KOPT-K1 (cell line): ENCODE measurements around the gene PDCD2L.
"Not testable (repeated sequence)": the region's sequence is repeated elsewhere in the genome, so short reads cannot be mapped to it uniquely, and the experiment has no call there.

Experiments
- H3K27ac ChIP-seq: fragments of 200-600 bp; sonication (generic); 2 replicates; pipeline ENCODE4 v1.5.1; 2016; ENCODE audit warnings: antibody characterized with exemption, mild to moderate bottlenecking, low read depth, low read length; ENCODE audit not compliant: poor library complexity, severe bottlenecking
- H3K36me3 ChIP-seq: fragments of 200-600 bp; sonication (generic); 2 replicates; pipeline ENCODE4 v1.5.1; 2017; ENCODE audit warnings: antibody characterized with exemption, mild to moderate bottlenecking, low read length, moderate library complexity; ENCODE audit not compliant: insufficient read depth
- H3K9me3 ChIP-seq: fragments of 200-600 bp; sonication (generic); 2 replicates; pipeline ENCODE4 v1.5.1; 2017; ENCODE audit warnings: antibody characterized with exemption, low read length, mild to moderate bottlenecking; ENCODE audit not compliant: insufficient read depth, poor library complexity, severe bottlenecking

Gene PDCD2L

DNA sequence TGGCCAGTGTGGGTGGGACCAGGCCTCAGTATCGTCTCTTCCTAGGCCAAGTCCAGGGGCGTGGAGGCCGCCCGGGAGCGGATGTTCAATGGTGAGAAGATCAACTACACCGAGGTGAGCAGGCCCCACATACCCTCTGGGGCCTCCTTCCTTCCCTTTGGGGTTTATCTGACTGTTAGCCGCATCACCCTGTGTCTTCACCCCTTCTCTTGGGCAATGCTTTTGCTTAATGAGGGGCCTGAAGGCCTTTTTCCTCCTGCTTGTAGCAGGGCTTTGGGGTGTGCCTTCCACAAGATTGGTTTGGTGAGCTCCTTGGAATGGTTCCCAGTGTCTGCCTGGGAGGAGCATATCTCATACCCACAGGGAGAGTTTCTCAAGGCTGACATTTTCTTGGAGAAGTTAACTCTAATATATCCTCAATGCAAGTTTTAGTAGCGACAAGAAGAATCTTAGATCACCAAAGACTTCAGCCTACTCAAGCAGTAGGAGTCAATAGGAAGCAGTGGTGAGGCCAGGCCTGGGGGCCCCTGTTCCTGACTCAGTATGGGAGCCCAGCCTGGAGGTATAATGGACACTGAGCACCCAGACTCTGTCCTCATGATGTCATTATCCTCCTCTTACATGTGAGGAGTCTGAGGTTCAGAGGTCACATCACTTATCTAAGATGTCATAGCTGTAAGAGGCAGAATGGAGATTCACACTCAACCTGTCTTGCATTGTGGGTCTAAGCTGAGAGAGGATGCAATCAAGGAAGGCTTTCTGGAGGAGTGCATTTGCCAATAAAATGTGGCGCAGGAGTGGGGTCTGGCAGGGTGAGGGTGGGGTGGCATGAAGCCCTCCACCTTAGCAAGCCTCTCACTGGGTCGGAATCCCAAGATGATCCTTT is 37.2 kb upstream of the PDCD2L start:
- H3K36me3 ChIP-seq, result peaks cover 62% of the 10 kb centered on the region
- H3K27ac ChIP-seq, result peak overlapping the region; percentile 76
- H3K9me3 ChIP-seq, result no peaks in the 10 kb centered on the region

GRCh38 chr19:34367624-34367957 is 36.6 kb upstream of the PDCD2L start:
- peaks cover 68% of the 10 kb centered on the region for H3K36me3 ChIP-seq
- H3K27ac ChIP-seq, result peak overlapping the region; percentile 76
- H3K9me3 ChIP-seq, result no peaks in the 10 kb centered on the region

DNA sequence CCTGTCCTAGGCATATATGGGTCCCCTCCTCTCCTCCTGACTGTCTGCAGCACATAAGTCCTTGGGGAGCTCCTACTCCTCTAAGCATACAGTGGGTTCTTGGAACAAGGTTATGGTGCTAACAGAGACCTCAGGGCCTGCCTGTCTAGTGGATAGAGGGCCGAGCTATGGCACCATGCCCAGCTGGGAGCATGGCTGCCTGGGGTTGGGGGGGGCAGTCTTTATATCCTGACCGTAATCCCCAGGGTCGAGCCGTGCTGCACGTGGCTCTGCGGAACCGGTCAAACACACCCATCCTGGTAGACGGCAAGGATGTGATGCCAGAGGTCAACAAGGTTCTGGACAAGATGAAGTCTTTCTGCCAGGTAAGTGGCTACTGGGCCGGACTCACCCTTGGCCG is 35.9 kb upstream of the PDCD2L start:
- Histone ChIP-seq H3K9me3 (no peaks in the 10 kb centered on the region), H3K36me3 (peaks cover 70% of the 10 kb centered on the region), H3K27ac (peak overlapping the region; percentile 15)

DNA sequence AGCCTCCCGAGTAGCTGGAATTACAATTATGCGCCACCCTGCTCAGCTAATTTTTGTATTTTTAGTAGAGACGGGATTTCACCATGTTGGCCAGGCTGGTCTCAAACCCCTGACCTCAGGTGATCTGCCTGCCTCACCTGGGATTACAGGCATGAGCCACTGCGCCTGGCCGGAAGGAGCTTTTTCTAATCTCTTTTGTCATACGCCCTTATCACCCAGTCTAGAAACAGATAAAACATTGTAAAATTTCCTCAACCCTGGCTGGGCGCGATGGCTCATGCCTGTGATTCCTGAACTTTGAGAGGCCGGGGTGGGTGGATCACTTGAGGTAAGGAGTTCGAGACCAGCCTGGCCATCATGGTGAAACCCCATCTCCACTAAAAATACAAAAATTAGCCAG is 35.0 kb upstream of the PDCD2L start:
- not testable (repeated sequence) for H3K9me3 ChIP-seq, H3K27ac ChIP-seq
- peaks cover 79% of the 10 kb centered on the region for H3K36me3 ChIP-seq

DNA sequence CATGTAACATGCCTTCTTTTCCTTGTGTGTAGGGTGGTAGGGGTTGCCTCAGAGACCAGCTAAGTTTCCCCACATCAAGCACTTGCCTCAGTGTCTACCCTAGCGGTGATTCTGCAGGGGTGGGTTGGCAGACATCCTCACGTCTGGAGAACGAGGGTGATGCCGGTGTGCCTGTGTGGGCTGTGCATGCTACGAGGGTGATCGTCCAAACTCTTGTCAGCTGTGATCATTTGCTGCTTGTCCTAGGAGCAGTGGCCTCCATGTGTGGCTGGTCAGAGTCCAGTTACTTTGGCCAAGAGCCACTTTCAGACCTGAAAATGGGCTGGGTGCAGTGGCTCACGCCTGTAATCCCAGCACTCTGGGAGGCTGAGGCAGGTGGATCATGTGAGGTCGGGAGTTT is 34.1 kb upstream of the PDCD2L start:
- Histone ChIP-seq H3K27ac (no peak overlapping the region), H3K9me3 (no peaks in the 10 kb centered on the region), H3K36me3 (peaks cover 88% of the 10 kb centered on the region)

- Histone ChIP-seq H3K9me3 (no peaks in the 10 kb centered on the region), H3K27ac (no peak overlapping the region), H3K36me3 (peaks cover 95% of the 10 kb centered on the region)
Observed at GRCh38 chr19:34370983-34371382, 33.2 kb upstream of the PDCD2L start.

DNA sequence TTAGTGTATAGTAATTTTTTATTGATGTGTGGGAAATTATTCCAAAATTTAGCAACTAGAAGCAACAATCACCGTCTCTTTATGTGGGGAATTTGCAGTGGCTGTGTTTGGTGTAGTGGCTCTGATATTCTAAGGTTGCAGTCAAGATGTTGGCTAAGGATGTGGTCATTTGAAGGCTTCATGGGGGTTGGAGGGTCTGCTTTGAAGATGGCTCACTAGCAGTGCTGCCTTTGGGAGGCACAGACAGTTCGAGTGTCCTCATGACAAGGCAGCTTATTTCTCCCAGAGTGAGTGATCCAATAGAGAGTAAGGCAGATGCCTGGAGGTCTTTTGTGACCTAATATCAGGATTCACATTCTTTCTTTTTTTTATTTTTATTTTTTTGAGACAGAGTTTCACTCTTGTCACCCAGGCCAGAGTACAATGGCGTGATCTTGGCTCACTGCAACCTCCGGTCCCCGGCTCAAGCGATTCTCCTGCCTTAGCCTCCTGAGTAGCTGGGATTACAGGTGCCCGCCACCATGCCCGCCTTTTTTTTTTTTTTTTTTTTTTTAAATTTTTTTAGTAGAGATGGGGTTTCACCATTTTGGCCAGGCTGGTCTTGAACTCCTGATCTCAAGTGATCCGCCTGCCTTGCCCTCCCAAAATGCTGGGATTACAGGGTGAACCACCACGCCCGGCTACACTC is 30.5 kb upstream of the PDCD2L start:
- Histone ChIP-seq H3K9me3 (no peaks in the 10 kb centered on the region), H3K36me3 (peaks cover 93% of the 10 kb centered on the region), H3K27ac (no peak overlapping the region)

GRCh38 chr19:34375598-34375997 is 28.6 kb upstream of the PDCD2L start:
- H3K36me3 ChIP-seq, result peaks cover 93% of the 10 kb centered on the region
- H3K27ac ChIP-seq, result no peak overlapping the region
- H3K9me3 ChIP-seq, result no peaks in the 10 kb centered on the region

- H3K36me3 ChIP-seq, result peaks cover 98% of the 10 kb centered on the region
- no peak overlapping the region for H3K27ac ChIP-seq
- H3K9me3 ChIP-seq, result no peaks in the 10 kb centered on the region
Observed at GRCh38 chr19:34380639-34381241, 23.5 kb upstream of the PDCD2L start.

DNA sequence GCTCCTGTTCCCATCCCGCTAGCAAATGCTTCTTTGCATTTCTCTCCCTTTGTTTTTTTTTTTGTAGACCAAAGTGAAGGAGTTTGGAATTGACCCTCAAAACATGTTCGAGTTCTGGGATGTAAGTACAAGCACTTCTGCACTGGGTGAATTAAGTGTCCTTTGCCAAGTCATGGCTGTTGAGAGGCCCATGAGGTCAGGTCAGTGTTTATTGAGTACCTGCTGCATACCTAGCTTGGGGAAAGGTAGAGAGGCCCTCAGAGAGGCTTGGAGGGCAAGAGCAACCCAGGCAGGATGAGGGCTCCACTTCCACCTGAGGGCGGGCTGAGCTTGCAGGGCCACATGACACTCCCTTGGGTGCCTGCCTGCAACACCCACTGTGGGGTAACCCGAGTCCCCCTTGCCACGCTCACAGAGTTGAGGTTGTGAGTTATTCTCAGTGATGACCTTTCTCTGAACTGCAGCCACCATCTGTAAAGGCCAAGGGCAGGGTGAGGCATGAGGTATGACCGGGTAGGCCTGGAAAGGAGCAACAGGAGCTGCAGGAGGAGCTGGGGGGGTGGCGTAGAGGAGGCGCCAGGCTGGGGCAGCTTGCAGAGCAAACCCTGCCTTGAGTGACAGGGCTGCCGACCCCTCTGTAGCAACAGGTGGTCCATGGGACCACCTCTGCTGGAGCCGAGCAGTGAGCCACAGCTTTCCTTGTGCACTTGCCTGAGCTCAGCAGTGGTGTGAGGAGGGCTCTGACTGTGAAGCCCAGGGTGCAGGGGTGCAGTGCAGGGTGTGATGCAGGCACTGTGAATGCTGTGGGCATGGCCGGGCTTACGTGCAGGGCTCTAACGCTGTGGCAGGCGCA is 22.6 kb upstream of the PDCD2L start:
- no peaks in the 10 kb centered on the region for H3K9me3 ChIP-seq
- peaks cover 98% of the 10 kb centered on the region for H3K36me3 ChIP-seq
- H3K27ac ChIP-seq, result no peak overlapping the region

GRCh38 chr19:34382471-34382870 is 21.7 kb upstream of the PDCD2L start:
- Histone ChIP-seq H3K27ac (no peak overlapping the region), H3K9me3 (no peaks in the 10 kb centered on the region), H3K36me3 (peaks cover 100% of the 10 kb centered on the region)

- H3K27ac ChIP-seq, result no peak overlapping the region
- H3K9me3 ChIP-seq, result no peaks in the 10 kb centered on the region
- H3K36me3 ChIP-seq, result peaks cover 100% of the 10 kb centered on the region
Observed at GRCh38 chr19:34383599-34383998, 20.6 kb upstream of the PDCD2L start.

DNA sequence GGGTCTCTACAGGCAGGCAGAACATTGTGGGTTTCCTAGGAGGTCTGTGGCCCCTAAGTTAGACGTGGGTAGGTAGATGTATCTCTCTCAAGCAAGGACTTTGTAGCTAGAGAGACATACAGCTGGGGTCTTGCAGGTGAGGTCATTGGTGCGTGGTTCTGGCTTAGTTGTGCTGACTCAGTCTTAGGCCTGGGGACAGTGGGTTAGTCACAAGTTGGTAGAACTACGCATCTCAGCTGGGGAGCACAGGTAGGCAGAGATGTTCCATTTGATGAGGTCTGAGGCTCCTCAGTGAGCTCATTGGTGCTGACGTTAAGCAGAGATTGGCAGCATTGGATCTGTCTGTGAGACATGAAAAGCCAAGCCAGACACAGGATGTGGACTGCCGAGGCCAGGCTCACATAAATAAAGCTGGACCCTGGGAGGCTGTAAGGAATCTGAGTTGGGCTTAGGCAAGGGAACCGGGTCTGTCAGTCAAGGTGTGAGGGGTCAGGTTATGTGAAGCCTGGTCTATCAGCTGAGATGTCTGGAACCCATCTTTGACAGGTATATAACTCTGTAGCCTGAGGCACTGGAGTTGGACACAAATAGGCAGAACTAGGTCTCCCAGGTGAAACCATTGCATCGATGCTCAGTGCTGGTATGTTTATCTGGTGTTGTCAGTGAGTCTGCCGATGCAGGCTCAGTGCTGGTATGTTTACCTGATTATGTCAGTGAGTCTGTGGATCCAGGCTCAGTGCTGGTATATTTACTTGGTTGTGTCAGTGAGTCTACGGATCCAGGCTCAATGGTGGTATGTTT is 17.4 kb upstream of the PDCD2L start:
- H3K36me3 ChIP-seq, result peaks cover 100% of the 10 kb centered on the region
- H3K9me3 ChIP-seq, result no peaks in the 10 kb centered on the region
- no peak overlapping the region for H3K27ac ChIP-seq

DNA sequence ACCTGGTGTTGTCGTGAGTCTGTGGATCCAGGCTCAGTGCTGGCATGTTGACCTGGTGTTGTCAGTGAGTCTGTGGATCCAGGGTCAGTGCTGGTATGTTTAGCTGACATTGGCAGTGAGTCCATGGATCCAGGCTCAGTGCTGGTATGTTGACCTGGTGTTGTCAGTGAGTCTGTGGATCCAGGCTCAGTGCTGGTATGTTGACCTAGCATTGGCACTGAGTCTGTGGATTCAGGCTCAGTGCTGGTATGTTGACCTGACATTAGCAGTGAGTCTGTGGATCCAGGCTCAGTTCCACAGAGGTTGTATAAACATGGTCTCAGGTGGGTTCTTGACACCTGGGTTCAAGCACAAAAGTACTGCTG is 16.8 kb upstream of the PDCD2L start:
- H3K27ac ChIP-seq, result no peak overlapping the region
- peaks cover 100% of the 10 kb centered on the region for H3K36me3 ChIP-seq

More for the DNA sequence above, 16.8 kb upstream of the PDCD2L start:
- no peaks in the 10 kb centered on the region for H3K9me3 ChIP-seq
